B cell (primary cell): ENCODE data around the gene USP48. TPM values are rescaled to one million over a fixed set of nuclear protein-coding genes. Genes with fewer than 3 reads are reported as not detected.
A peak's percentile ranks its signal among the peaks of the same experiment; 100 is the strongest.
"Not testable (repeated sequence)": the region's sequence is repeated elsewhere in the genome, so short reads cannot be mapped to it uniquely, and the experiment has no call there.

Experiments used
- ATAC-seq: fragments of 200-7000 bp; cut with Tn5 transposase; one replicate; pipeline ENCODE4 v1.10.0; 2021; ENCODE audit warnings: low read depth, mild to moderate bottlenecking, moderate number of reproducible peaks, moderate library complexity
- CTCF ChIA-PET: fragments of 350-600 bp; sonication (Branson Sonifier 250); formaldehyde crosslinking; loops from one replicate; lab custom pipeline; 2021; ENCODE audit warnings: antibody characterized with exemption, inconsistent platforms; lab: Charles Lee
- POLR2A ChIA-PET: fragments of 350-600 bp; sonication (Branson Sonifier 250); formaldehyde crosslinking; loops from one replicate; lab custom pipeline; 2021; ENCODE audit warnings: antibody characterized with exemption; lab: Charles Lee
- DNase-seq: peaks from one replicate; pipeline ENCODE4 v3.0.0; 2013
- H2AFZ ChIP-seq: 2 replicates; pipeline ENCODE4 v1.6.1; 2012; ENCODE audit warnings: mild to moderate bottlenecking, low read depth, low read length; ENCODE audit not compliant: insufficient read depth, poor library complexity, severe bottlenecking
- H3K27ac ChIP-seq, 2 donors: 1 replicate in 1 of 2; 2 replicates in 1 of 2; pipeline ENCODE4 v1.5.1; 2012 to 2013; ENCODE audit warnings: low read length in 2 of 2, mild to moderate bottlenecking in 2 of 2, moderate library complexity in 1 of 2
- H3K27me3 ChIP-seq, 4 experiments: fragments of 200-600 bp in 1 of 4; sonication (generic) in 1 of 4; replicated peaks in 1 of 4; 1 replicate in 2 of 4; 2 replicates in 2 of 4; pipeline versions ENCODE4 v1.6.1 to v1.7.0; 2013 to 2016; ENCODE audit warnings: low read length in 3 of 4, mild to moderate bottlenecking in 2 of 4, mixed read lengths in 1 of 4, moderate library complexity in 1 of 4; ENCODE audit not compliant: insufficient read depth in 4 of 4, control insufficient read depth in 3 of 4; ENCODE audit errors: control extremely low read depth in 1 of 4
- H3K36me3 ChIP-seq, 2 experiments: replicated peaks in 1 of 2; 1 replicate in 1 of 2; 2 replicates in 1 of 2; pipeline versions ENCODE4 v1.6.1 to v1.7.1; 2013; ENCODE audit warnings: low read length in 1 of 2; ENCODE audit not compliant: insufficient read depth in 2 of 2, control insufficient read depth in 1 of 2; ENCODE audit errors: control extremely low read depth in 1 of 2, extremely low read depth in 1 of 2
- H3K4me1 ChIP-seq, 2 donors: fragments of 200-600 bp in 1 of 2; sonication (generic) in 1 of 2; 1 replicate in 1 of 2; 2 replicates in 1 of 2; pipeline versions ENCODE4 v1.5.1 to v1.6.1; 2013 to 2017; ENCODE audit warnings: low read length in 2 of 2; ENCODE audit not compliant: control insufficient read depth in 2 of 2, insufficient read depth in 2 of 2
- H3K4me2 ChIP-seq: replicated peaks from 2 replicates; pipeline ENCODE3; 2012; ENCODE audit warnings: mild to moderate bottlenecking, low read depth, low read length; ENCODE audit not compliant: poor library complexity, severe bottlenecking
- H3K4me3 ChIP-seq, 5 experiments: fragments of 200-600 bp in 1 of 5; sonication (generic) in 1 of 5; 1 replicate in 3 of 5; 2 replicates in 2 of 5; pipeline versions ENCODE4 v1.5.1 to v1.7.0; 2011 to 2016; ENCODE audit warnings: low read length in 4 of 5, mild to moderate bottlenecking in 4 of 5, low read depth in 2 of 5, control low read depth in 1 of 5, moderate library complexity in 1 of 5; ENCODE audit not compliant: insufficient read depth in 1 of 5; ENCODE audit errors: control extremely low read depth in 1 of 5, extremely low read depth in 1 of 5
- H3K79me2 ChIP-seq: fragments of 200-600 bp; sonication (generic); one replicate; pipeline ENCODE4 v1.6.0; 2016; ENCODE audit warnings: low read length; ENCODE audit not compliant: control insufficient read depth, insufficient read depth
- H3K9ac ChIP-seq: fragments of 200-600 bp; sonication (generic); 2 replicates; pipeline ENCODE4 v1.6.1; 2017; ENCODE audit warnings: mild to moderate bottlenecking, low read length, moderate library complexity
- H3K9me3 ChIP-seq, 3 donors: one replicate each; pipeline versions ENCODE4 v1.6.1 to v1.7.1; 2013; ENCODE audit warnings: low read length in 2 of 3; ENCODE audit not compliant: control insufficient read depth in 2 of 3, insufficient read depth in 1 of 3; ENCODE audit errors: control extremely low read depth in 1 of 3
- H4K20me1 ChIP-seq: 2 replicates; pipeline ENCODE4 v1.6.0; 2012; ENCODE audit warnings: mild to moderate bottlenecking, low read length; ENCODE audit not compliant: insufficient read depth, control insufficient read depth, poor library complexity, severe bottlenecking
- H3K27ac Mint-ChIP-seq: one replicate; pipeline ENCODE4 v1.8.0; 2021; ENCODE audit warnings: mixed read lengths
- H3K27me3 Mint-ChIP-seq: one replicate; pipeline ENCODE4 v1.8.0; 2021; ENCODE audit warnings: mixed read lengths
- H3K4me1 Mint-ChIP-seq: one replicate; pipeline ENCODE4 v1.8.0; 2021; ENCODE audit warnings: mixed read lengths
- H3K4me3 Mint-ChIP-seq: one replicate; pipeline ENCODE4 v1.8.0; 2021; ENCODE audit warnings: mixed read lengths
- H3K9me3 Mint-ChIP-seq: one replicate; pipeline ENCODE4 v1.8.0; 2022; ENCODE audit warnings: mixed read lengths; ENCODE audit not compliant: insufficient read depth
- EZH2 ChIP-seq: IDR thresholded peaks from 2 replicates; pipeline ENCODE4 v1.6.1; 2012; ENCODE audit warnings: borderline replicate concordance, low read depth, mild to moderate bottlenecking, moderate library complexity, low read length; ENCODE audit not compliant: insufficient read depth, poor library complexity, severe bottlenecking
- WGBS: methylation state at CpG from one replicate; pipeline ENCODE4 v1.1.5; 2013; ENCODE audit warnings: missing lambda C conversion rate; ENCODE audit not compliant: insufficient coverage; 5-methylcytosine and 5-hydroxymethylcytosine counted together
- intact Hi-C: fragments of 100-400 bp; cut with micrococcal nuclease; formaldehyde crosslinking; loops from one replicate; pipeline ENCODE4 v1.10.0; 2022
- polyA plus RNA-seq: library from polyadenylated mRNA; depleted of rRNA; stranded (reverse); fragments of >200 nt; gene quantifications from 2 replicates; pipeline ENCODE4 v1.2.3, GENCODE V29; 2012
- total RNA-seq, 2 donors: library from RNA; stranded (reverse); fragments of 120-200 nt in 1 of 2; gene quantifications; 1 replicate in 1 of 2; 2 replicates in 1 of 2; pipeline versions ENCODE4 v1.2.3 to v1.2.4, GENCODE V29; 2013 to 2022
- TF ChIP-seq, protein P1 (sequence below): fragments of 200-600 bp; IDR thresholded peaks from one replicate; pipeline ENCODE4 v1.8.0; 2022; ENCODE audit warnings: antibody characterized with exemption, mild to moderate bottlenecking

USP48 gene
- total and polyA plus RNA-seq, 2 donors (not counting 1 experiment from before 2014, with no cell fraction given) = 21.2 to 135 TPM

DNA sequence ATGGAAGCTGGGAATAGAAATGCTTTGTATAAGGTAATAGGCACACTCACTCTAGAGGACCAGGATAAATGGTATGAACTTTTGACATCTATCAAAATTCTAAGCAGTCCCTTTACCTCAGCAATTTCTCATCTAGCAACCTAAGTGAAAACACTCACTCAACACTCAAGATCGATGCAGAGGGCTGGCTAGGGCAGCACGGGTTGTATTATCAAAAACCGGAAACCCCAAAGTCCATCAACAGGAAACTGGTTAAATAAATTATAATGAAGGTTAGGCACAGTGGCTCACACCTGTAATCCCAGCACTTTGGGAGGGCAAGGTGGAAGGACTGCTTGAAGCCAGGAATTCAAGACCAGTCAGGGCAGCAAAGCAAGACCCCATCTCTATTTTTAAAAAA is 9.4 kb downstream of the USP48 start:
- Histone ChIP-seq H3K79me2 (peaks cover 97% of the 10 kb centered on the region), H4K20me1 (peaks cover 64% of the 10 kb centered on the region), H3K9ac (peak overlapping the region; percentile 9), H3K27ac (peak overlapping the region; percentile 50 to 60), H3K4me2 (peak overlapping the region; percentile 46), H3K36me3 (peaks cover 0 to 3% of the 10 kb centered on the region in 2 experiments), H3K9me3 (peaks cover 0 to 5% (median 1%) of the 10 kb centered on the region in 3 donors), H3K4me1 (peaks cover 10 to 19% of the 10 kb centered on the region in 2 donors), H2AFZ (no peak overlapping the region), H3K4me3 (no peak overlapping the region), H3K27me3 (no peaks in the 10 kb centered on the region)
- no peak for TF ChIP-seq EZH2
- TF ChIP-seq, protein P1, sequence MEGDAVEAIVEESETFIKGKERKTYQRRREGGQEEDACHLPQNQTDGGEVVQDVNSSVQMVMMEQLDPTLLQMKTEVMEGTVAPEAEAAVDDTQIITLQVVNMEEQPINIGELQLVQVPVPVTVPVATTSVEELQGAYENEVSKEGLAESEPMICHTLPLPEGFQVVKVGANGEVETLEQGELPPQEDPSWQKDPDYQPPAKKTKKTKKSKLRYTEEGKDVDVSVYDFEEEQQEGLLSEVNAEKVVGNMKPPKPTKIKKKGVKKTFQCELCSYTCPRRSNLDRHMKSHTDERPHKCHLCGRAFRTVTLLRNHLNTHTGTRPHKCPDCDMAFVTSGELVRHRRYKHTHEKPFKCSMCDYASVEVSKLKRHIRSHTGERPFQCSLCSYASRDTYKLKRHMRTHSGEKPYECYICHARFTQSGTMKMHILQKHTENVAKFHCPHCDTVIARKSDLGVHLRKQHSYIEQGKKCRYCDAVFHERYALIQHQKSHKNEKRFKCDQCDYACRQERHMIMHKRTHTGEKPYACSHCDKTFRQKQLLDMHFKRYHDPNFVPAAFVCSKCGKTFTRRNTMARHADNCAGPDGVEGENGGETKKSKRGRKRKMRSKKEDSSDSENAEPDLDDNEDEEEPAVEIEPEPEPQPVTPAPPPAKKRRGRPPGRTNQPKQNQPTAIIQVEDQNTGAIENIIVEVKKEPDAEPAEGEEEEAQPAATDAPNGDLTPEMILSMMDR = no peak
- ChIA-PET CTCF (no interaction called here), POLR2A (no interaction called here)
- peak overlapping the region; percentile 83 for H3K27ac Mint-ChIP-seq
- H3K9me3 Mint-ChIP-seq = peaks cover 2% of the 10 kb centered on the region
- peak overlapping the region; percentile 64 for H3K4me3 Mint-ChIP-seq
- no CpG with 5 or more reads among the region's 3 CpGs for WGBS
- peak; percentile 41 for ATAC-seq
- H3K4me1 Mint-ChIP-seq = peaks cover 48% of the 10 kb centered on the region
- no peaks in the 10 kb centered on the region for H3K27me3 Mint-ChIP-seq
- DNase-seq = no peak
- intact Hi-C loops = no loop called here

DNA sequence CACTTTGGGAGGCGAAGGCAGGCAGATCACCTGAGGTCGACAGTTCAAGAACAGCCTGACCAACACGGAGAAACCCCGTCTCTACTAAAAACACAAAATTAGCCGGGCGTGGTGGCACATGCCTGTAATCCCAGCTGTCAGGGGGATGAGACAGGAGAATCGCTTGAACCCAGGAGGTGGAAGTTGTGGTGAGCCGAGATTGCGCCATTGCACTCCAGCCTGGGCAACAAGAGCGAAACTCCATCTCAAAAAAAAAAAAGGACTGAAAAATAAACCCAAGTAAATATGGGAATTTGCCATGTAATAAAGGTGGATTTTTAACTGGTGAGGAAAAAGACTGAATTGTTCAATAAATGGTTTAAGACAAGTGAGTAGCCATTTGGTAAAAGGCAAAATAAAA is 11.3 kb downstream of the USP48 start:
- ATAC-seq, DNase-seq, H3K27ac ChIP-seq, CTCF ChIA-PET, H3K4me3 Mint-ChIP-seq, H3K9me3 Mint-ChIP-seq, H3K9me3 ChIP-seq, H3K4me2 ChIP-seq, H3K27me3 ChIP-seq, H3K36me3 ChIP-seq, H3K9ac ChIP-seq, H2AFZ ChIP-seq, H3K27me3 Mint-ChIP-seq, H3K27ac Mint-ChIP-seq, intact Hi-C loops, H3K4me3 ChIP-seq: not testable (repeated sequence)
- Histone ChIP-seq H3K4me1 (peaks cover 10 to 19% of the 10 kb centered on the region in 2 donors), H3K79me2 (peaks cover 97% of the 10 kb centered on the region), H4K20me1 (peaks cover 64% of the 10 kb centered on the region)
- POLR2A ChIA-PET = interaction anchor here (0.7 kb wide), 1 partner anchor 320 kb away, joined by 4 read pairs; no protein-coding TSS in a partner anchor
- WGBS = no CpG with 5 or more reads among the region's 10 CpGs
- H3K4me1 Mint-ChIP-seq = peaks cover 45% of the 10 kb centered on the region

DNA sequence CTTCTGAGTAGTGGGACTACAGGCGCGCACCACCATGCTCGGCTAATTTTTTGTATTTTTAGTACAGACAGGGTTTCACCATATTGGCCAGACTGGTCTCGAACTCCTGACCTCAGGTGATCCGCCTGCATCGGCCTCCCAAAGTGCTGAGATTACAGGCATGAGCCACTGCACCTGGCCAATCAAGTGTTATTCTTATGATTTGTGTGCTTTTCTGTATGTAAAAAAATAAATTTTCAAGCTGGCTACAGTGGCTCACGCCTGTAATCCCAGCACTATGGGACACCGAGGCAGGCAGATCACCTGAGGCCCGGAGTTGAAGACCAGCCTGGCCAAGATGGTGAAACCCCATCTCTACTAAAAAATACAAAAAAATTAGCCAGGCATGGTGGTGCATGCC is 12.3 kb downstream of the USP48 start:
- Histone ChIP-seq H3K4me1 (peaks cover 16 to 28% of the 10 kb centered on the region in 2 donors), H3K79me2 (peaks cover 97% of the 10 kb centered on the region), H4K20me1 (peaks cover 67% of the 10 kb centered on the region)
- DNase-seq, H3K27ac Mint-ChIP-seq, H3K4me3 Mint-ChIP-seq, H2AFZ ChIP-seq, POLR2A ChIA-PET, H3K9me3 Mint-ChIP-seq, ATAC-seq, H3K9me3 ChIP-seq, H3K27me3 ChIP-seq, H3K27me3 Mint-ChIP-seq, H3K4me3 ChIP-seq, H3K27ac ChIP-seq, intact Hi-C loops, H3K36me3 ChIP-seq, H3K9ac ChIP-seq, H3K4me2 ChIP-seq, CTCF ChIA-PET: not testable (repeated sequence)
- 97% methylated on average over 9 of the region's 9 CpGs for WGBS
- peaks cover 47% of the 10 kb centered on the region for H3K4me1 Mint-ChIP-seq
